Nucleus accumbens (tissue), 56 donors: Measurements from ENCODE around the gene C8G.

Experiments used
- DNase-seq, 56 donors: peaks; one replicate each; lab custom pipeline; 2025; lab: John Stamatoyannopoulos, UW

Gene C8G

DNA sequence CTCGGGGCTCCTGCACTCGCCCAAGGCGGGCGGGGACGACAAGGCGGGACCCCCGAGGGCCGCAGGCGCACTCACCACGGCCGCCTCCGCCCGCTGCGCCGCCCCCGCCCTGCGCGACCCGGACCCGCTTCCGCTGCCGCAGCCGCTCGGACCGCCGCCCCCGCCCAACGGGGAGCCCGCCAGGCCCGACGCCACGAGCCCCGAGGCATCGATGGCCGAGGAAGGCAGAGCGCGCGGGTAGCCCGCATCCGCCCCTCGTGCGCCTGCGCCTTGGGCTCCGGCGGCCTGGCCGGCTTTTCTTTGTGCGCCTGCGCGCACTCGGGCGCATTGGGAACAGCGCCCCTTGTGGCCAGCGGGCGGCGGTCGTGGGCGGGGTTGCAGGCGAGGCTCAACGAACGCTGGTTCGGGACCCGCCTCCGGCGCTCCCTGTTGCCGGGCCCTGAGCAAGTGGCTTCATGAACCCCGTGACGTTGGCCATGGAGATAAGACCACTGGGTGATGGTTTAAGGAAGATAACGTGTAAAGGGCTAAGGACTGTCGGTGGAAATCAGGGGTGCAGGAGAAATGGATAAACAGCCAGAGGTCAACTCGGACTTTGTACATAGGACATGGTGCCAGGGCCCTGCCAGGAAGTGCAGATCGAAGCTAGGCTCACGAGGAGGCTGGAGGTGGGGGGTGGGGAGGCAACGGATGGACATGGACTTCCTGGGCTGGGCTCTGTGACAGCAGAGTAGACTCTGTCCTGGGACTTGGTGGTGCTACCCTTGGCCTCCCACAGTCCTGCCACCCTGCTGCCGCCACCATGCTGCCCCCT is at the start of gene C8G, which contains the start of gene FBXW5:
Gene C8G, plus strand, starts transcription at position 725 of the 814 bp plus-strand sequence. Its CDS starts 78 bp downstream, at position 803.
Gene FBXW5, minus strand, starts transcription at position 220 of the 814 bp plus-strand sequence. CDS start 655 bp downstream, outside the sequence.
- DNase-seq: peak; percentile 33 to 96 (median 87)

DNA sequence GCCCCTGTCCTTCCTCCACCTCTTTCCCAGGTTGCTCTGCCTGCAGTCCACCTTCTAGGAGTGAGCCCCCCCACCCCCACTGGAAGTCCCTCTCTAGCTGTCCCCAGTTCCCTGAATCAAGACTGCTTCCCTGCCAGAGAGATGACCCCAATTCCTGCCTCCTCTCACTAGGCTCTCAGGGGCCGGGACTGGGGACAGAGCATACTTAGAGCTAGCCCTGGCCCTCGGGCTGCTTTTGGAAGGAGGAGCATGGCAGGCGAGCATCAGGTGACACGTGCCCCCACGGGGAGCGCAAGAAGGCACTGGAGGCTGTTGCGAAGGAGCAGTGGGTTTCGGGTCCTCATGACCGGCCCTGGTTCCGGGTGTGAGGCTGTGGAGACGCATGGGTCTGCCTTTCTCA is 49.0 kb upstream of the C8G start:
- DNase-seq: no peak

DNA sequence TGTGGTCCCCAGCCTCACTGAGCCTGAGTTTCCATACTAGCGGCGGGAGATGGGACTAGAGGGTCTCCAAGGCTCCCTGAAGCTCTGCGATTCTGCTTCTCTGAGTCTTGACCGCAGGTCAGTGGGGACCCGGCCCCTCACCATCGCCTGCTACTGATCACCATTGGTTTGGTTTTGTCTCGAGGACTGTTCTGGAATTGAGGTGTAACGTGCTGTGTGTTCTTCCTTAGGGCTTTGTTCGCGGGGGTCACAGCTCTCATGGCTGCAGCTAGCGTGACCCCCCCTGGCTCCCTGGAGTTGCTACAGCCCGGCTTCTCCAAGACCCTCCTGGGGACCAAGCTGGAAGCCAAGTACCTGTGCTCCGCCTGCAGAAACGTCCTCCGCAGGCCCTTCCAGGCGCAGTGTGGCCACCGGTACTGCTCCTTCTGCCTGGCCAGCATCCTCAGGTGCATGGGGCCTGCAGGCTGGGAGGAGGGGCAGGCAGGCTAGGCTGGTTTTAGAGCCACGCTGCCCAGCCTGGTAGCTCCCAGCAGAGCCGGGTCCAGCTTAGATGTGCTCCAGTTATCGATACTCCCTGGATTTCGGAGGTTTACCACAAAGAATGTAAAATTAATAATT is 46.5 kb upstream of the C8G start:
- DNase-seq: no peak

DNA sequence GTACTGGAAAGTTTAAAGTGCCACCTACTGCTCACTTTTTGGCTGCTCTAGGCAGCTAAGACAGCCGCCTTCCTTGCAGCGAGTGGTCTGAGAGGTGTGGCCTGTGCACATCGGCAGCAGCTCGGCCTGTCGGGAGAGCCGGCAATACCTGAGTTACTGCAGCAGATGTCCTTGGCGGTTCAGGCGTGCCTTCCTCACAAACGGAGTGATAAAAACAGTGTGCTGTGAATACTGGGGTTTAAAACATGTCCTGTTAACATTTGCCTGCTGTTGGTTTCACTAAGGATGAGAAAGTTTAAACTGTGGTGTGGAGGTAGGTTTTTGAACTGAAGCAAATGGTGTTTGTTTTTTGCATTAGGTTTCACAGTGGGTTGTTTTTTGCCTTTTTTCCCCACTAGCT is 45.8 kb upstream of the C8G start:
- no peak for DNase-seq

DNA sequence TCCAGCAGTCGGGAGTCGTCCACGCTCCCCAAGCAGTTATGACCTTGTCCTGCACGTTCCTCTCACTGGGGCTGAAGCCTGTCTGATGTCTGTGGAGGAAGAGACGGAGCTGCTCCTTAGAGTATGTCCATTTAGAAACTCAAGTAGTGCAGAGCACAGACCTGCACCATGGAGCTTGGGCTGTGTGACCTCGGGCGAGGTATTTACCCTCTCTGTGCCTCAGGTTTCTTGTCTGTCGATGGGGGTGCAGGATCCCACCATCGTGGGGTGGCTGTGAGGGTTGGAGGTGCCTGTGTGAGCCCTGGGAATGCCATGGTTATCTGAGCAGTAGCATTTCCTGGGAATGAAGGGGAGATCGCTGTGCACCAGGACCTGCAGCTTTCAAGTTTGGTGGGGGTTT is 44.5 kb upstream of the C8G start:
- no peak for DNase-seq

DNA sequence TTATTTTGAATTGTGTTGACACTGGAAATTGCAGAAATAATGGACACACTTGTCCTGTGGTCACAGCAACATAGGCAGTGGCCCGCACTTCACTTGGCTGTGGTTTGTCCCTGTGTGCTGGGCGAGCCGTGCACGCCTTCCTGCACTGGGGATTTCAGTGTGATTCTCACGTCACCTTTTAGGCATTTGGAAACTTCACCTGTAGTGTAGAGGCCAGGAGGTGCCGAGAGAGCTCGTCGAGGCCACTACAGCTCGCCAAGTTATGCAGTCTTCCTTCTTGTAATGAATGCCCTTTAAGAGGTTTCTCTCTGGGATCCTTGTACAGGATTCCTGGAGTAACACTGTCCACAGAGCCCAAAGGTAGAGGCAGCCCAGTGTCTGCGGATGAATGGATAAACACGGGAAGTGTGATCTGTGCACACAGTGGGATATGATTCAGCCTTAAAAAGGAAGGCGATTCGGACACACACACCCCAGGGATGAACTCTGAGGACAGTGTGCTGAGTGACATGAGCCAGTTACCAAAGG is 44.0 kb upstream of the C8G start:
- DNase-seq: no peak

DNA sequence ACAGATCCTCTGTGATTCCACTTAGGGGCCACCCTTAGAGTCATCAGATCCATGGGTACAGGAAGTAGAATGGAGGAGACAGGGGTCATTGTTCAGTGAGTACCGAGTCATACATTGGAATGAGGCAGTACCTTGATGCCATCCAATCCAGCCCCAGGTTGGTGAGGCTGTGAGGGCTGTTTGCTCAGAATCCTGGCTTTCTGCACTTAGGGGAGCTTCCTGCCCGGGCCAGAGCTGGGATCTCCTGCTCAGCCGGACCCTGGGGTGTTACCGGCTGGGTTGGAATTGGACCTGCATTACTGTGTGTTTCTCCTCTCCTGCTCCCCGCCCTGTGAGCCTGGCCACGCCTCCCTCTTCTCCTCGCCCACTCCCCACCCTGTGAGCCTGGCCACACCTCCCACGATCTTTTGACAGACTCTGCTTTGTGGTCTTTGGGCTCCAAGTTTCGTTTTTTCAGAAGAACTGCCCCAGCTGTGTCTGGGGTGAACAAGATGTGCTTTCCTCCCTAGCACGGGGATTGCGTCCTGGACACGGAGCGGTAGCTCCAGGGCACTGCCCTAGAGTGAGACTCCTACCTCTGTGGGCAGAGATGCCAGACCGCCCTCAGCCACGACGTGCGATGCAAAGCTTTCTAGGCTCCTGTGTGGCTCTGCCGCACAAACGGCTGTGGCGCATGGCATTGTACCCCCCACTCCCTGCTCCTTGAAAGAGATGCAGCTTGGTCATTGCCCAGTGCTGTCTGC is 43.4 kb upstream of the C8G start:
- no peak for DNase-seq

DNA sequence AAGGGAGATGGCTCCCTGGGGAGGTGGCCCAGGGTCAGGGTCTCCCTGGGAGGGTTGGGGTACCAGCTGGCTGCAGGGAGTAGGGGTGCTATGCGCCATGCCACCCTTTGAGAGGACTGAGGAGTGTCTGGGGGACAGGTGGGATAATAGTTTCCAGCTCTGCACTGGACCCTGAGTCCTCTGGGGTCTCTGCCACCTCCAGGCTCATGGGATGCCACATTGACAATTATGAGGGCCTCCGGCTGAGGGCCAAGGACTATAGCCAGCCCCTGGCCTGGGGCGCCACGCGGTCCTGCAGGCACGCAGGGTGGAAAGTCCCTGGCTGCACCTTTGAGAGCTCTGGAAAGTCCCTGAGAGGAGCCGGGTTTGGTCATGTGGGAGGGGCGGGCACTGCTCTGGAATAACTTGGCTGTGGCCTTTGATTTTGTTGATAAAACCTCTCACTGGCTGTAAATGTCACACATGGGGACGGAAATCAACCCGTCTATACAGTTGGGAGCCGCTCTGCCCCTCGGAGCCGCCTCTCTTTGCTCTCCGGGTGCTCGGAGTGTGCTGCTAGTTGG is 42.7 kb upstream of the C8G start:
- no peak for DNase-seq

DNA sequence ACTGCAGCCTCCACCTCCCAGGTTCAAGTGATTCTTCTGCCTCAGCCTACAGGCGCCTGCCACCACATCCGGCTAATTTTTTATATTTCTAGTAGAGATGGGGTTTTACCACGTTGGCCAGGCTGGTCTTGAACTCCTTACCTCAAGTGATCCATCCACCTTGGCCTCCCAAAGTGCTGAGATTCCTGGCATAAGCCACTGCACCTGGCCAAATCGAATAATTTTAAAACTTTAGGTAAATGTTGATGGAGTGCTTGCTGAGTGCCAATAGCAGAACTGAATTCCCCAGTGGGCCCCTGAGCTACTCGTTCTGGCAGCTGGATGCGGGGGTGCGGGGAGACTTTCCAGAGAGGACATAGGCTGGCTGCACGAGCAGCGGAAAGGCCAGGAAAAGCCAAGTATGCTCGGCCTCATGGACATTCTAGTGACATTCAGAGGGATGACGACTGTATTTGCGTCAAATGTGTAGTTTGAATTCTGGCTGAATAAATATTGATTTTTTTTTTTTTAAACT is 41.9 kb upstream of the C8G start:
- DNase-seq: no peak

DNA sequence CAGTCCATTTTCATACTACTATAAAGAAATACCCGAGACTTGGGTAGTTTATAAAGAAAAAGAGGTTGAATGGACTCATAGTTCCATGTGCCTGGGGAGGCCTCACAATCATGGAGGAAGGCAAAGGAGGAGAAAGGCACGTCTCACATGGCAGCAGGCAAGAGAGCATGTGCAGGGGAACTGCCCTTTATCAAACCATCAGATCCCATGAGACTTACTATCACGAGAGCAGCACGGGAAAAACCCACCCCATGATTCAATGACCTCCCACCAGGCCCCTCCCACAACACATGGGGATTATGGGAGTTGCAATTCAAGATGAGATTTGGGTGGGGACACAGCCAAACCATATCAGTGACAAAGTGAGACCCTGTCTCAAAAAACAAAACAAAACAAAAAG is 38.8 kb upstream of the C8G start:
- no peak for DNase-seq

DNA sequence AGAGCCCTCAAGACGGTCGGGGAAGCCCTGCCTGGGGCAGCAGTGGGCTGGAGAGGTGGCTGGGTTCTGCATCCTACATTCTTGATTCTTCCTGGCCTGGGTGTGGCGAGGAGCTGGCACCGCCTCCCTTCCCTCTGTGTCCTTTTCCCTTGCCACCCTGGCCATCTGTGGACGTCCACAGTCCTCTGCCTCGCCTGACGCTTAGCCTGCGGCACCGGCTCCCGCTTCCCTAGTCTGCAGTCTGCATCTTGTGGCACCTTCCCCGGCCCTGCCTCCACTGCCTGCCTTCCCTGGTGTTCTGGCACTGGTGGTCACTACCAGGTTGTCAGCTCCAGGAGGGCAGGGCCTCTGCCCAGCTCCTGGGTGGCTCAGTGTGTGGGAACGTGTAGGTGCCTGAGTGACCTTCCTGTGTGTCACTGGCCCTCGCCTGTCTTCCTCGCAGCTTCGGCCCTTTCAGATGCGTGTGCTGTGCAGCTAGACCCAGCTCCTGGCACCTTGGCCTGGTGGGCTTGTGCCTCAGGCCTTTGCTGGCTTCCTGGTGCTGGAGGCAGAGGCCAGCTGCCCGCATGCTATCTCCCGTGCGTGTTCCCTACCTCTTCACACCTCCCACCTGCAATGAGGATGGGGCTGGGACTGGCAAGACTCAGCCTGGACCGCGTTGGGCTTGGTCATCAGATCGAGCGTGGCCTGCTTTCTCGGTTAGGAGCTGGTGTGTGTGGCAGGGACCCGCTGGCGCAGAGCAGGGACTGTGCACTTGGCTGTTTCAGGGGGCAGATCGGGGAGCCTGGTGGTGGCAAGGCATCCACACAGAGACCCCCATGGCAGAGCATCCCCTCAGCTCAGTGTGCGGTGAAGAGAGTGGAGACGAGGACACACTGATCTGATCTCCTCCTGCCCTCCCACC is 37.8 kb upstream of the C8G start:
- no peak for DNase-seq

DNA sequence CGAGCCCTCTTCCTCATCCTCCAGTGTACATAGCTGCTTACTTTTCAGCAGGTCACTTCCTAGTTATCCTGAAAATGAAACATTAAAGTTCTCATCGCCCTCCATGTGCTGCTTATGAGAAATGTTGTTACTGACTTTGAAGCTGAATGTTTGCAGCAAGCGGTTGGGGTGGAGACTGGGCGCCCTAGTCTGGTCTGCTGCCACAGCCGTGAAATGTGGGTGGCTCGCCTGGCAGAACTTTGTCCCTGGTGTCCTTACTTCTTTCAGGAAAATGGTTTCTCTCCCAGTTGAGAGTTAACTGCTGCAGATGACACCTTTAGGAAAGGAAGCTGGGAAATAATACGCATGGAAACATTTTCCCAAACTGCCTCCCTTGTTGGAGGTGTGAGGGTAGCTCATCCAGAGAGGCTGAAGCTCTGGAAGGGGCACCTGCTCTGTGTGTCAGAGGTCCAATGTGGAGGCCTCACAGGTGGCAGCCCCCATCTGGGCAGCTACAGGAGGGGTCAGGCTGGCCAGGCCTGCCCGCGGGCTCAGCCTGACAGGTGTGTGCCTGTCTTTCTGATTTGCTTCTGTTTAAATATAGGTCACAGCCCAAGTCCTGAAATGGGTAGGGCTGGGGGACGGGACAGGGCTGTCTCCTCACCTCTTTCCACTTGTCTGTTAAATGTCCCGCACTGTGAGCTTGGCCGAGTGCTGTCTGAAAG is 34.7 kb upstream of the C8G start:
- no peak for DNase-seq

DNA sequence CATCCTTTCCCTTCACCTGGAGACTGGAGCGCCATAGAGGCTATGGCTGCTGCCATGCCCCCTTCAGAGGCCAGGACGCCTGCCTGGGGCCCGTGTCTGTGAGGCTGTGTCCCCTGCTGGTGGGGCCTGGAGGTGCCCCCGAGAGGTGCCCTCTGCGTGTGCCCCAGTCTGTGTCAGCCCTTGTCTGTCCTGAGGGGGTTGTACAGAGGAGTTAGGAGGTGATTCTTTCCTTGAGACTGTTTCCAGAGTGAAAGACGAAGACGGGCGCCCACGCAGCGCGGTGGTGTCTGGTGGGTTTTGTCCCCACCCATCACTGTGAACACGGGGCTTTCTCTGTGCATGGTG is 34.2 kb upstream of the C8G start:
- no peak for DNase-seq

DNA sequence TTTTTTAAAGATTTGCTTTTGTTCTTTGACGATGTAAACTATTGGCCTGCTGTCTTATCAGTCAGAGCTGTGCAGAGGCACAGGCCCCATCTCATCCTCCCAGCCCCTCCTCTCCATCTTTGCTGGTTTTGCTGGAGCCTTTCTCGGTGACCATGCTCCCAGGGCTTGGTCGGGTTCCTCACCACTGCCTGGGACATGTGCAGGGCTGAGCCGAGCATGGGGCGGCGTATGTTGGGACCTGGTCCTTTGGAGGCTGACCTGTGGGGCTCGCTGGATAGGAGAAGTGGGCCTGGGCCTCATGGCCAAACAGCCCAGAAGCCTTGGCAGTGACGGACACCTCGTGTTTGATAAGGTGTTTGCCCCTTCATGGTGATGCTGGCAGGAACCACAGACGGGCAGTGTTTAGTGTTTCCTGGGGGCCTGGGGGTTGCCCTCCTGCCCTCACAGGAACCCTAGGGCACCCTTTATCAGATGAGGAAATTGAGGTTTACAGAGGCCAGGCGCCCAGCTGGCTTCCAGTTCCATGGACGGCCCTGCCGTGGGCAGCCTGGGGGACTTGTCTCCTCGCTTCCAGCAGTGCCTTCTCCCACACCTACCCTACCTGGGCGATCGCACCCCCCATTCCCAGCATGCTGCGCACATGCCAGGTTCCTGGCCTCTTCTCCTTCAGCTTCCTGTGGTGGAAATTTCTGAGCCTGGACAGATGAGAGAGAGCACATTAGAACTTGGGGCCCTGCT is 31.2 kb upstream of the C8G start:
- DNase-seq: no peak

DNA sequence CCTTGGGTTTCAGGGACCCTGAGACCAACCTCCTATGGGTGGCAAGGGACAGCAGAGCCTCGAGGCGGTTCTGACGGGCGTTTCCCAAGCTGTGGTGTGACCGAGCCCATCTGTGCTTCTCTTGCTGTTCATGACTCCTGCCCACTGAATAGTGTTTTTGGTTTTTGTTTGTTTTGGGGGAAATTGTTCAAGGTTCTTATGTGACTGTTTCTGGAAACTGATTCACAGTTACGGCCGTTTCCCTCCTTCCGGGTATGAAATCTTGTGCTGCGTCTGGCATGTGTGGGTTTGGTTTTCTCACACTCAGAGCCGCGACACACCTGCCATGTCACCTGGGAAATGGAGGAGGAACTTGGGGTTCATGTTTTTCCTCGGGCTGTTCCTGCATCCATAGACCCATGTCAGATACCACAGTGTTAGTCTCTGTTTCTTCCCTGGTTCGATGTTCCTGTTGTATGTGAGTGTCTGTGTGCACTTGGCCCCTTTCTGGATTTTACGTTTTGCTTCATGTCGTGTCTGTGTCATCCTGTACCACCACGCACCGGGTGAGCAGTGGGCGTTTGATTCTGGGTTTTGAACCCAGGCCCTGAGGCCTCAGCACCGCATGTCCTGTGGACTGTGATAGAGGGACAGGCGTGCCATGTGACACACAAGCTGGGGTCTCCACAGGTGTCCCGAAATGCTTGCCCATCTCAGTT is 29.3 kb upstream of the C8G start:
- no peak for DNase-seq

DNA sequence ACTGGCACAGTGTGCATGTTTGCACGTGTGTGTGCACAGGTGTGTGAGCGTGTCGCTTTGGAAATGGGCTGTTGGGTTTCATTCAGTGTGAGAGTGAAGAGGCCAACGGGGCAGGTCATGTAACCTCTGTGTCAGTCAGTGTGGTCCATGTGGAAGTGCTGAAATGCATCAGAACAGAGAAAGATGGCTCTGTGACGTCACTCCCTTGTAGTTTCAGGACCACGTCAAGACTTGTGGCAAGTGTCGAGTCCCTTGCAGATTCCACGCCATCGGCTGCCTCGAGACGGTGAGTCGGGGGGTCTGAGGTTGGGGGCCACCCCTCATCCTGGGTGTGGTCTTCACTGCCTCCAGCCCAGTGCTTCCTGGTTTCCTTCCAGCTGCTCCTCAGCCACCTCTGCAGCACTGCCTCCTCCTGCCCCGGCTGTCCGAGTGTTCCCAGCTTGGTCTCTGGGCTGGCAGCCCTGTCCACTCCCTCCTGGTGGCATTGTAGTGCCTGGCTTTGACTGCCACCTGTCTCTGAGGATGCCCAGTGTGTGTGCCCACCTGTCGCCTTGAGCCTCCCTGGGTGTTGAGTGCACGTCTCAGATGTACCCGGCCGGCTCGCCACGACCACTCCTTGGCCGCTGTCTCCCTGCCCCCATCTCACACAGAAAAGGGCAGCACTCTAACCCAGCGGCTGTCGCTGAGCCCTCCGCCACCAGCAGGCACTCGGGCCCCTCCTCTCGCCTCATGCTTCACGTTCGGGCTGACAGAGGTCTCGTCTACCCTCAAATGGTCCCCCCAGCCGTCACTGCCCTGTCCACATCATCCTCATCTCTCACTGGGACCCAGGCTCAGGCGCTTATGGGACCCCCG is 28.5 kb upstream of the C8G start:
- DNase-seq: no peak

DNA sequence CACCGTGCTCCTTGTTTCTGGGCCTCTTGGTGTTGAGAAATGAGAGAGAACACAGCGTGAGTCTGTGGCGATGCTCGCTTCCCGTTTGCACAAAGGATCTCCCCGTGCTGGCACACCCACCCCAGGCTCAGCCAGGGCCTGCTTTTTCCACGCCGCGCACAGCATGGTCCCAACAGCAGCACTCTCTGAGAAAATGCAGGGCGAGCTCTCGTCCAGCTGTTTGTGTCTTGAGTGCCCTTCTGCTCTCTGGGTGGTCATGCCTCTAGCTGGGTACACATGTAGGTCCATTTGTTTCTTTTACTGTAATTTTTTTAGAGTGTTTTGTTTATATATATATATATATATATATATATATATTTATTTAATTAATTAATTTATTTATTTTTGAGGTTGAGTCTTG is 27.1 kb upstream of the C8G start:
- no peak for DNase-seq
